K562 (cell line): ENCODE results near the gene SORL1-AS1.

Experiments
- CAMTA2 ChIP-seq: fragments of 250-450 bp; sonication (Bioruptor Pico); conservative IDR thresholded peaks from 2 replicates; pipeline ENCODE4 v1.5.1; 2022
- CREB1 ChIP-seq, 2 experiments: sonication (generic) in 1 of 2; formaldehyde crosslinking in 1 of 2; IDR thresholded peaks; 2 replicates each; pipeline versions ENCODE4 v1.6.1 to v1.8.0; 2012 to 2022; ENCODE audit warnings: inconsistent platforms in 1 of 2, mild to moderate bottlenecking in 1 of 2, missing genetic modification reagents in 1 of 2, moderate library complexity in 1 of 2
- CTCF ChIP-seq, 3 experiments: IDR thresholded peaks in 2 of 3; conservative IDR thresholded peaks in 1 of 3; 2 replicates each; pipeline ENCODE4 v1.5.1; 2011 to 2012; ENCODE audit warnings: low read length in 3 of 3, mild to moderate bottlenecking in 3 of 3, control low read depth in 2 of 3, improper control_type of control experiment in 1 of 3, inconsistent platforms in 1 of 3, low read depth in 1 of 3, mixed read lengths in 1 of 3, moderate library complexity in 1 of 3; ENCODE audit not compliant: insufficient read depth in 2 of 3
- DNMT1 ChIP-seq: fragments of 450-650 bp; IDR thresholded peaks from 2 replicates; pipeline ENCODE4 v1.6.1; 2016; ENCODE audit warnings: antibody characterized with exemption, mild to moderate bottlenecking
- FOSL1 ChIP-seq: fragments of 200-800 bp; sonication (Bioruptor generic); conservative IDR thresholded peaks from 2 replicates; pipeline ENCODE4 v1.6.1; 2016; ENCODE audit warnings: missing genetic modification characterization, missing compliant biosample characterization
- FOXO4 ChIP-seq: fragments of 450-650 bp; formaldehyde crosslinking; IDR thresholded peaks from 2 replicates; pipeline ENCODE4 v1.4.0; 2020; ENCODE audit warnings: mild to moderate bottlenecking, moderate library complexity
- MAX ChIP-seq: sonication (generic); formaldehyde crosslinking; IDR thresholded peaks from 2 replicates; pipeline ENCODE4 v1.9.0; 2022; ENCODE audit warnings: mild to moderate bottlenecking, missing genetic modification reagents
- NFXL1 ChIP-seq: fragments of 450-650 bp; formaldehyde crosslinking; IDR thresholded peaks from 2 replicates; pipeline ENCODE4 v1.4.0; 2021; ENCODE audit warnings: mild to moderate bottlenecking
- SNRNP70 ChIP-seq: fragments of 200-400 bp; formaldehyde crosslinking; optimal IDR thresholded peaks from 2 replicates; pipeline ENCODE3; 2017; ENCODE audit warnings: low read depth, low read length
- SPI1 ChIP-seq: IDR thresholded peaks from 2 replicates; pipeline ENCODE4 v1.6.1; 2011; ENCODE audit warnings: low read depth, low read length, control low read depth, borderline replicate concordance
- ZNF274 ChIP-seq: IDR thresholded peaks from 2 replicates; pipeline ENCODE4 v1.6.1; 2011; ENCODE audit warnings: low read depth, mild to moderate bottlenecking, low read length, moderate library complexity, borderline replicate concordance
- ZNF398 ChIP-seq: fragments of 250-450 bp; sonication (Bioruptor Pico); IDR thresholded peaks from 2 replicates; pipeline ENCODE4 v1.8.0; 2021; ENCODE audit warnings: moderate library complexity, mild to moderate bottlenecking, inconsistent platforms
- ZNF639 ChIP-seq, 2 experiments: fragments of 200-800 bp in 1 of 2; sonication (Bioruptor generic) in 1 of 2; sonication (generic) in 1 of 2; formaldehyde crosslinking in 1 of 2; IDR thresholded peaks in 1 of 2; conservative IDR thresholded peaks in 1 of 2; 2 replicates each; pipeline versions ENCODE4 v1.5.0 to v1.6.1; 2016 to 2020; ENCODE audit warnings: missing compliant biosample characterization in 1 of 2, missing genetic modification characterization in 1 of 2, missing genetic modification reagents in 1 of 2
- ZSCAN32 ChIP-seq: fragments of 450-650 bp; formaldehyde crosslinking; IDR thresholded peaks from 2 replicates; pipeline ENCODE4 v1.4.0; 2020; ENCODE audit warnings: mild to moderate bottlenecking, moderate library complexity

- TF ChIP-seq ZNF639 (CRISPR knock-in tag; conservative IDR thresholded peaks at IDR 0.05 in 1 of 2, IDR thresholded peaks at IDR 0.05 in 1 of 2) (no peak), SPI1 (no peak), CAMTA2 (CRISPR knock-in tag) (no peak), DNMT1 (no peak), MAX (no peak), ZNF398 (CRISPR knock-in tag) (no peak), ZNF274 (no peak), SNRNP70 (no peak), ZSCAN32 (no peak), NFXL1 (CRISPR knock-in tag) (no peak), FOXO4 (CRISPR knock-in tag) (no peak), FOSL1 (tag) (no peak), CREB1 (IDR thresholded peaks at IDR 0.05) (no peak), CREB1 (CRISPR knock-in tag; IDR thresholded peaks at IDR 0.05) (no peak), CTCF (IDR thresholded peaks at IDR 0.05 in 2 of 3, conservative IDR thresholded peaks at IDR 0.05 in 1 of 3; ENCODE audit: insufficient read depth in 2 of 3, low read depth in 1 of 3, low read length in 3 of 3) (no peak)
Measured at GRCh38 chr11:121467471-121467870, 14.7 kb upstream of the SORL1-AS1 start.
